ENCODE measurements around the gene TSPAN11. TPM values are rescaled to one million over a fixed set of nuclear protein-coding genes. Genes with fewer than 3 reads are reported as not detected.

Gene TSPAN11
- total and polyA plus RNA-seq, 2 donors (not counting 3 experiments of a cell fraction or from before 2014, with no cell fraction given): 2.1 to 3.9 TPM

DNA sequence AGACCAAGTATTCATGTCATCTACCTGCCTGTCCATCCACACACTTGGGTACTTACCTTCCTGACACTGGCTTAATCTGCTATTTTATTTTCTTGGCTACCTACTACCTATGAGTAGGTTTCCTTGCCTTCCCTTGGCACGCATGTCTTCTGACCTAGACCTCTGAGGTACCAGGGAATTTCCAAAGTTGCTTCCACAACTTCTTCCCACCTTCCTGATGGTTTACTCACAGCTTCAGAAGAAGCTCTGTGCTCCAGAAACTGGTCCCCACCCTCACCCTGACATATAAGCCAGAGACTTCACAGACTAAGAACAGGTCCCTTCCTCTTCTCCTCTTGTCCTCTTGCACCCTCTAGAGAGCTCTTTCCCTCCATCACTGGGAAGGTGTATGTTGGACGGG, 111.4 kb downstream of the TSPAN11 start:
- H3K4me2 ChIP-seq (ENCODE audit: insufficient read depth, low read length): no peak overlapping the region
- H2AFZ ChIP-seq (ENCODE audit: low read depth, low read length): no peak overlapping the region
- DNase-seq (ENCODE audit: low read depth, low spot score): no peak
- dilution Hi-C loops (cut with MboI; ENCODE audit: extremely low pct_ligation_motif_present, low sequenced_read_pairs): no loop called here
- H3K79me2 ChIP-seq (ENCODE audit: control insufficient read depth, insufficient read depth, low read length): no peaks in the 10 kb centered on the region
- H3K9me3 ChIP-seq (replicated peaks; ENCODE audit: control insufficient read depth, insufficient read depth, low read length): no peaks in the 10 kb centered on the region
- CTCF ChIA-PET: interaction anchor here (1.4 kb wide), 1 partner anchor 17 kb away, joined by 3 read pairs; no protein-coding TSS in a partner anchor
- no peak for FAIRE-seq
- H3K9ac ChIP-seq (replicated peaks; ENCODE audit: extremely low read depth, insufficient read depth, low read length): no peak overlapping the region
- peaks cover 8% of the 10 kb centered on the region in 2 experiments for H3K27me3 ChIP-seq (ENCODE audit: control insufficient read depth in 2 of 2, insufficient read depth in 2 of 2, low read length in 2 of 2)
- TF ChIP-seq GATA2 (IDR thresholded peaks at IDR 0.05; ENCODE audit: insufficient read depth, insufficient read length, low read depth, low read length) (no peak), POLR2A (IDR thresholded peaks at IDR 0.05; ENCODE audit: low read depth, low read length) (no peak), EZH2 (IDR thresholded peaks at IDR 0.05; ENCODE audit: borderline replicate concordance, low read depth, low read length, severe bottlenecking) (no peak)
- TF ChIP-seq, protein P1, sequence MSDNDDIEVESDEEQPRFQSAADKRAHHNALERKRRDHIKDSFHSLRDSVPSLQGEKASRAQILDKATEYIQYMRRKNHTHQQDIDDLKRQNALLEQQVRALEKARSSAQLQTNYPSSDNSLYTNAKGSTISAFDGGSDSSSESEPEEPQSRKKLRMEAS (IDR thresholded peaks at IDR 0.05; ENCODE audit: insufficient read depth, insufficient read length): no peak
- intact Hi-C loops (cut with micrococcal nuclease): no loop called here
- H4K20me1 ChIP-seq (replicated peaks; ENCODE audit: control insufficient read depth, extremely low read depth, insufficient read depth, low read length): no peaks in the 10 kb centered on the region
- H3K4me1 ChIP-seq (ENCODE audit: control insufficient read depth, extremely low read depth, insufficient read depth, low read length): no peaks in the 10 kb centered on the region
- no peak overlapping the region for H3K27ac ChIP-seq (ENCODE audit: insufficient read depth, low read depth, low read length)
- H3K36me3 ChIP-seq (ENCODE audit: control insufficient read depth in 2 of 2, extremely low read depth in 1 of 2, insufficient read depth in 2 of 2, low read length in 2 of 2): no peaks in the 10 kb centered on the region
- no peak overlapping the region for H3K4me3 ChIP-seq (replicated peaks in 1 of 3; ENCODE audit: insufficient read depth in 1 of 3, low read depth in 1 of 3, low read length in 3 of 3)
- POLR2A ChIA-PET: no interaction called here
- no peaks in the 10 kb centered on the region for H3K9me1 ChIP-seq (replicated peaks; ENCODE audit: control insufficient read depth, extremely low read depth, insufficient read depth, low read length)
- no TSS peak for BruUV-seq (replicated peaks)

DNA sequence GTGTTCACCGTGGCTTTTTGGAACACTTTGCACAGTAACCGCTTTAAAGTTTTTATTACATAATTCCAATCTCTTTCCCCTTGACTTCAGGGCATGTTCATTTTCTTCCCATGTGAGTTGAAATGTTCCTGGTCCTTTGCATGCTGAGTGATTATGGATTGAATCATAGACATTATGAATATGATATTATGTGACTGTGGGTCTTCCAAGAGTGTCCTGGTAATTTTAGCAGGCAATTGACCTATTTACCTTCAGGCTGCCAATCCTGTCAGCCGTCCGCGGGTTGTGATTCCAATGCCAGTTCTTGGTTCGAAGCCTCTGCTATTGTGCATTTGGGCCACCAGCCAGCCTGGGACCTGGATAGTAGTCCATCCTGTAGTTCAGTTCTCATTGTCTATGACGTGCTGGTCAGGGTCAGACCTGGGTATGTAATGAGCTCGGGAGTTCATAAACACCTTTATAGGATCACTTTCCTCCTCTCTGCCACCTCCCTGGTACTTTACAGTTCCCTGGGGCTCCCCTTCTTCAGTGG, 114.6 kb downstream of the TSPAN11 start:
- dilution Hi-C loops (cut with MboI; ENCODE audit: extremely low pct_ligation_motif_present, low sequenced_read_pairs) (no loop called here), intact Hi-C loops (cut with micrococcal nuclease) (no loop called here)
- Histone ChIP-seq H3K36me3 (ENCODE audit: control insufficient read depth in 2 of 2, extremely low read depth in 1 of 2, insufficient read depth in 2 of 2, low read length in 2 of 2) (no peaks in the 10 kb centered on the region), H3K27ac (ENCODE audit: insufficient read depth, low read depth, low read length) (no peak overlapping the region), H3K9me3 (replicated peaks; ENCODE audit: control insufficient read depth, insufficient read depth, low read length) (no peaks in the 10 kb centered on the region), H3K4me2 (ENCODE audit: insufficient read depth, low read length) (no peak overlapping the region), H3K79me2 (ENCODE audit: control insufficient read depth, insufficient read depth, low read length) (no peaks in the 10 kb centered on the region), H3K4me1 (ENCODE audit: control insufficient read depth, extremely low read depth, insufficient read depth, low read length) (no peaks in the 10 kb centered on the region), H3K4me3 (replicated peaks in 1 of 3; ENCODE audit: insufficient read depth in 1 of 3, low read depth in 1 of 3, low read length in 3 of 3) (no peak overlapping the region), H4K20me1 (replicated peaks; ENCODE audit: control insufficient read depth, extremely low read depth, insufficient read depth, low read length) (no peaks in the 10 kb centered on the region), H3K27me3 (ENCODE audit: control insufficient read depth in 2 of 2, insufficient read depth in 2 of 2, low read length in 2 of 2) (peaks cover 6 to 10% of the 10 kb centered on the region in 2 experiments), H3K9ac (replicated peaks; ENCODE audit: extremely low read depth, insufficient read depth, low read length) (no peak overlapping the region), H3K9me1 (replicated peaks; ENCODE audit: control insufficient read depth, extremely low read depth, insufficient read depth, low read length) (no peaks in the 10 kb centered on the region), H2AFZ (ENCODE audit: low read depth, low read length) (no peak overlapping the region)
- POLR2A ChIA-PET: no interaction called here
- CTCF ChIA-PET: interaction anchor here (1.3 kb wide), 1 partner anchor 13 kb away, joined by 4 read pairs; no protein-coding TSS in a partner anchor
- TF ChIP-seq, protein P2, sequence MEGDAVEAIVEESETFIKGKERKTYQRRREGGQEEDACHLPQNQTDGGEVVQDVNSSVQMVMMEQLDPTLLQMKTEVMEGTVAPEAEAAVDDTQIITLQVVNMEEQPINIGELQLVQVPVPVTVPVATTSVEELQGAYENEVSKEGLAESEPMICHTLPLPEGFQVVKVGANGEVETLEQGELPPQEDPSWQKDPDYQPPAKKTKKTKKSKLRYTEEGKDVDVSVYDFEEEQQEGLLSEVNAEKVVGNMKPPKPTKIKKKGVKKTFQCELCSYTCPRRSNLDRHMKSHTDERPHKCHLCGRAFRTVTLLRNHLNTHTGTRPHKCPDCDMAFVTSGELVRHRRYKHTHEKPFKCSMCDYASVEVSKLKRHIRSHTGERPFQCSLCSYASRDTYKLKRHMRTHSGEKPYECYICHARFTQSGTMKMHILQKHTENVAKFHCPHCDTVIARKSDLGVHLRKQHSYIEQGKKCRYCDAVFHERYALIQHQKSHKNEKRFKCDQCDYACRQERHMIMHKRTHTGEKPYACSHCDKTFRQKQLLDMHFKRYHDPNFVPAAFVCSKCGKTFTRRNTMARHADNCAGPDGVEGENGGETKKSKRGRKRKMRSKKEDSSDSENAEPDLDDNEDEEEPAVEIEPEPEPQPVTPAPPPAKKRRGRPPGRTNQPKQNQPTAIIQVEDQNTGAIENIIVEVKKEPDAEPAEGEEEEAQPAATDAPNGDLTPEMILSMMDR (IDR thresholded peaks at IDR 0.05; ENCODE audit: extremely low read depth in 1 of 2, insufficient read depth in 1 of 2, low read depth in 1 of 2, low read length in 2 of 2): no peak
- no peak for TF ChIP-seq GATA2 (IDR thresholded peaks at IDR 0.05; ENCODE audit: insufficient read depth, insufficient read length, low read depth, low read length)
- no peak for TF ChIP-seq JUN (IDR thresholded peaks at IDR 0.05; ENCODE audit: borderline replicate concordance, insufficient read depth, insufficient read length, low read depth)
- TF ChIP-seq FOS (IDR thresholded peaks at IDR 0.05; ENCODE audit: borderline replicate concordance, insufficient read depth, low read length): no peak
- no peak for TF ChIP-seq POLR2A (IDR thresholded peaks at IDR 0.05; ENCODE audit: low read depth, low read length)
- no peak for TF ChIP-seq POLR2AphosphoS5 (IDR thresholded peaks at IDR 0.05; ENCODE audit: insufficient read depth, low read depth, low read length)
- TF ChIP-seq, protein P1 (IDR thresholded peaks at IDR 0.05; ENCODE audit: insufficient read depth, insufficient read length): no peak
- no peak for TF ChIP-seq EZH2 (IDR thresholded peaks at IDR 0.05; ENCODE audit: borderline replicate concordance, low read depth, low read length, severe bottlenecking)
- no peak for TF ChIP-seq MYC (IDR thresholded peaks at IDR 0.05; ENCODE audit: low read depth, low read length)
- DNase-seq (ENCODE audit: low read depth, low spot score): no peak
- FAIRE-seq: no peak
- BruUV-seq (replicated peaks): no TSS peak
